ENCODE results near the gene TRIM52. TPM values are rescaled to one million over a fixed set of nuclear protein-coding genes. Genes with fewer than 3 reads are reported as not detected.
"Not testable (repeated sequence)": the region's sequence is repeated elsewhere in the genome, so short reads cannot be mapped to it uniquely, and the experiment has no call there.

TRIM52 gene
- polyA plus RNA-seq, 1 of the 3 experiments (the other 2 are of a cell fraction), result 6.4 TPM

DNA sequence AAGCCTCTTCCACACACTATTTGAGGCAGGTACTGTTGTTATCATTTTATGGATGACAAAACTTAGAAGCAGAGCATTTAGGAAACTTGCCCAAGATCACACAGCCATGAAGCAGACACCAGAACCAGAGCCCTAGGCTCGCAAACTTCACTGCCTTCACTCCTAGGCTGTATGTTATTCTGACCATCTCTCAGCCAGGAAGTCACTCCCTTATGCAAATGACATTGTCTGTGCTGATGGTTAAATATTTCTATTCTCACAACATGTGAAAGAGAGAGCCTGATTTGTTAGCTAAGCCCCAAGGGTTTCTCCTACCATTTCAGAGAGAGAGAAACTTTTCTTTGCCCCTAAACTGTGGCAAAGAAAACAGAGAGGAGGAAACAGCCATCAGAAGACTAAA, 26.4 kb upstream of the TRIM52 start:
- H3K27me3 ChIP-seq (ENCODE audit: insufficient read depth); H3K27ac ChIP-seq (ENCODE audit: low read depth in 2 of 2, low read length in 1 of 2); H3K9me2 ChIP-seq; H3F3A ChIP-seq (replicated peaks; ENCODE audit: insufficient read depth); H3K9ac ChIP-seq; H3K4me3 ChIP-seq (ENCODE audit: low read depth in 2 of 2, low read length in 1 of 2); DNase-seq; CTCF ChIA-PET; H3K4me2 ChIP-seq; H2AFZ ChIP-seq (ENCODE audit: low read depth); POLR2A ChIA-PET; H3K4me1 ChIP-seq (ENCODE audit: control insufficient read depth in 1 of 2, insufficient read depth in 2 of 2, low read depth in 1 of 2, low read length in 1 of 2); H3K9me3 ChIP-seq: not testable (repeated sequence)
- H3K79me2 ChIP-seq (ENCODE audit: insufficient read depth), result peaks cover 49% of the 10 kb centered on the region
- H3K36me3 ChIP-seq (replicated peaks in 1 of 2; ENCODE audit: control insufficient read depth in 1 of 2, insufficient read depth in 2 of 2, low read length in 1 of 2), result peaks cover 15 to 22% of the 10 kb centered on the region in 2 experiments
- WGBS (ENCODE audit: low lambda C conversion rate), result 100% methylated on average over 1 of the region's 1 CpG
- peaks cover 46% of the 10 kb centered on the region for H4K20me1 ChIP-seq (ENCODE audit: insufficient read depth)

- H3K4me3 ChIP-seq (ENCODE audit: low read depth in 2 of 2, low read length in 1 of 2); CTCF ChIA-PET; H3K9me3 ChIP-seq; H3K4me1 ChIP-seq (ENCODE audit: control insufficient read depth in 1 of 2, insufficient read depth in 2 of 2, low read depth in 1 of 2, low read length in 1 of 2); H3K4me2 ChIP-seq; POLR2A ChIA-PET; DNase-seq; H2AFZ ChIP-seq (ENCODE audit: low read depth); H3K27ac ChIP-seq (ENCODE audit: low read depth in 2 of 2, low read length in 1 of 2); H3K27me3 ChIP-seq (ENCODE audit: insufficient read depth); H3F3A ChIP-seq (replicated peaks; ENCODE audit: insufficient read depth); H3K9ac ChIP-seq; H3K9me2 ChIP-seq: not testable (repeated sequence)
- WGBS (ENCODE audit: low lambda C conversion rate), result 97% methylated on average over 5 of the region's 10 CpGs
- Histone ChIP-seq H4K20me1 (ENCODE audit: insufficient read depth) (peaks cover 52% of the 10 kb centered on the region), H3K79me2 (ENCODE audit: insufficient read depth) (peaks cover 53% of the 10 kb centered on the region), H3K36me3 (replicated peaks in 1 of 2; ENCODE audit: control insufficient read depth in 1 of 2, insufficient read depth in 2 of 2, low read length in 1 of 2) (peaks cover 15 to 22% of the 10 kb centered on the region in 2 experiments)
Observed at GRCh38 chr5:181285962-181286705, 25.2 kb upstream of the TRIM52 start.

- H3K4me1 ChIP-seq (ENCODE audit: control insufficient read depth in 1 of 2, insufficient read depth in 2 of 2, low read depth in 1 of 2, low read length in 1 of 2); H3F3A ChIP-seq (replicated peaks; ENCODE audit: insufficient read depth); H3K9ac ChIP-seq; H3K4me2 ChIP-seq; H3K9me2 ChIP-seq; DNase-seq; POLR2A ChIA-PET; H3K27me3 ChIP-seq (ENCODE audit: insufficient read depth); H3K9me3 ChIP-seq; H3K4me3 ChIP-seq (ENCODE audit: low read depth in 2 of 2, low read length in 1 of 2); H3K27ac ChIP-seq (ENCODE audit: low read depth in 2 of 2, low read length in 1 of 2); H2AFZ ChIP-seq (ENCODE audit: low read depth): not testable (repeated sequence)
- Histone ChIP-seq H3K36me3 (replicated peaks in 1 of 2; ENCODE audit: control insufficient read depth in 1 of 2, insufficient read depth in 2 of 2, low read length in 1 of 2) (peaks cover 15 to 22% of the 10 kb centered on the region in 2 experiments), H3K79me2 (ENCODE audit: insufficient read depth) (peaks cover 53% of the 10 kb centered on the region), H4K20me1 (ENCODE audit: insufficient read depth) (peaks cover 52% of the 10 kb centered on the region)
- CTCF ChIA-PET, result interaction anchor here (0.8 kb wide), 1 partner anchor 92 kb away, joined by 3 read pairs; no protein-coding TSS in a partner anchor
- WGBS (ENCODE audit: low lambda C conversion rate), result 75% methylated on average over 4 of the region's 6 CpGs
Observed at GRCh38 chr5:181283841-181284755, 23.2 kb upstream of the TRIM52 start.

DNA sequence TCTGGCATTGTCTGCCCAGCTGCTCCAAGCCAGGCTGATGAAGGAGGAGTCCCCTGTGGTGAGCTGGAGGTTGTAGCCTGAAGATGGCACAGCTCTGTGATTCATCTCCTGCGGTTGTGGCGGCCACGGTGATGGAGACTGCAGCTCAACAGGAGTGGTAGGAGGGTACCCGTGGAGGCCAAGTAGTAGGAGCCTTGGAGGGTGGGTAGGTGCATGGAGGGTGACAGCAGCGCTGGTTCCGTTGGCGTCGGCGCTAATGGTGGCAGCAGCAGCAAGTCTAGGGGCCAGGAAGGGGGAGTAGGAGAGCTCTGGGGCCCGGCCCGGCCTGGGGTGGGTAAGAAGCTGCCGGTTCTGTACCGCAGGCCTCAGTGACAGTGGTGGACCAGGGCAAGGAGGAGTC, 22.4 kb upstream of the TRIM52 start:
- peaks cover 14% of the 10 kb centered on the region for H3F3A ChIP-seq (replicated peaks; ENCODE audit: insufficient read depth)
- no peak overlapping the region for H3K27ac ChIP-seq (ENCODE audit: low read depth in 2 of 2, low read length in 1 of 2)
- peaks cover 0 to 9% of the 10 kb centered on the region in 2 experiments; a peak in 1 of 4 replicates for H3K4me1 ChIP-seq (ENCODE audit: control insufficient read depth in 1 of 2, insufficient read depth in 2 of 2, low read depth in 1 of 2, low read length in 1 of 2)
- ChIA-PET CTCF (interaction anchor here (0.8 kb wide), 1 partner anchor 91 kb away, joined by 3 read pairs; no protein-coding TSS in a partner anchor), POLR2A (no interaction called here)
- 79% methylated on average over 11 of the region's 13 CpGs for WGBS (ENCODE audit: low lambda C conversion rate)
- no peak for DNase-seq
- peaks cover 14 to 22% of the 10 kb centered on the region in 2 experiments for H3K36me3 ChIP-seq (replicated peaks in 1 of 2; ENCODE audit: control insufficient read depth in 1 of 2, insufficient read depth in 2 of 2, low read length in 1 of 2)
- peaks cover 51% of the 10 kb centered on the region for H3K79me2 ChIP-seq (ENCODE audit: insufficient read depth)
- TF ChIP-seq JUND (IDR thresholded peaks at IDR 0.05), result no peak
- no peak for TF ChIP-seq TCF12 (IDR thresholded peaks at IDR 0.05)
- no peak overlapping the region for H2AFZ ChIP-seq (ENCODE audit: low read depth)
- H4K20me1 ChIP-seq (ENCODE audit: insufficient read depth), result peaks cover 52% of the 10 kb centered on the region
- no peaks in the 10 kb centered on the region for H3K9me3 ChIP-seq
- no peak overlapping the region for H3K4me3 ChIP-seq (ENCODE audit: low read depth in 2 of 2, low read length in 1 of 2)
- no peaks in the 10 kb centered on the region for H3K27me3 ChIP-seq (ENCODE audit: insufficient read depth)
- H3K9me2 ChIP-seq, result no peaks in the 10 kb centered on the region
- H3K4me2 ChIP-seq, result no peak overlapping the region
- no peak overlapping the region for H3K9ac ChIP-seq

Measured in SK-N-SH (cell line).